ENCODE measurements around the gene CFAP410.
"Not testable (repeated sequence)": the region's sequence is repeated elsewhere in the genome, so short reads cannot be mapped to it uniquely, and the experiment has no call there.

CFAP410 gene

DNA sequence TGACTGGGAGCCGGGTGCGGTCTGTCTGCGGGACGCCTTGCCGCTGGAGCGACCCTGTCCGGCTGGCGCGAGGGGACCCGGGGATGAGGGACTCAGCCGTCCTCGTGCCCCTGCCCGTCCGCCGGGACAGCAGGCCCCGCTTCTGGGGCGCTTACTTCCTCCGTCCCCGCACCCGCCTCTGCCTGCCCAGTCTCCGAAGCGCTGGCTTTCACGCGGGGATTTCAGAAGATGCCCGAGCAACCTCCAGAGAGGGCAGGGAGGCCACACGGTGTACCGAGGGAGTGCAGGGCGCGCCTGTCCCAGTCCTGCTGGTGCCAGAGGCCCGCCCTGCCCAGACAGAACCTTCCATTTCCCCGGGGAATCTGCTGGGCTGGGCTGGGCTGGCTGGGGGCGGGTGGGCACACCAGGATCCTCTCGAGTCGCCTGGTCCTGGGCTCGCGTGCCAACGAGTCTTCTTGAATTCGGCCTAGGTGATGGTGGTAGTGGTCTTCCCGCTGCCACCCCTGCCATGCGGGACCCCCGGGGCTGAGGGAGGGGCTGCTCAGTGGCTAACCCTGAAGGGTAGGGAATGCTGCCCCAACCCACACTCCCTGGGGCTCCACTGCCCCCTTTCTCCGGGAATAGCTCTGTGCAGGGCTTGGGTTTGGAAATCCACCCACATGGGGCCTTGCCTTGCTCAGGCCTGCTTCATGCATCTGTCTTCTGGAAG lies 11.7 kb upstream of the CFAP410 start:
- no peak for DNase-seq

DNA sequence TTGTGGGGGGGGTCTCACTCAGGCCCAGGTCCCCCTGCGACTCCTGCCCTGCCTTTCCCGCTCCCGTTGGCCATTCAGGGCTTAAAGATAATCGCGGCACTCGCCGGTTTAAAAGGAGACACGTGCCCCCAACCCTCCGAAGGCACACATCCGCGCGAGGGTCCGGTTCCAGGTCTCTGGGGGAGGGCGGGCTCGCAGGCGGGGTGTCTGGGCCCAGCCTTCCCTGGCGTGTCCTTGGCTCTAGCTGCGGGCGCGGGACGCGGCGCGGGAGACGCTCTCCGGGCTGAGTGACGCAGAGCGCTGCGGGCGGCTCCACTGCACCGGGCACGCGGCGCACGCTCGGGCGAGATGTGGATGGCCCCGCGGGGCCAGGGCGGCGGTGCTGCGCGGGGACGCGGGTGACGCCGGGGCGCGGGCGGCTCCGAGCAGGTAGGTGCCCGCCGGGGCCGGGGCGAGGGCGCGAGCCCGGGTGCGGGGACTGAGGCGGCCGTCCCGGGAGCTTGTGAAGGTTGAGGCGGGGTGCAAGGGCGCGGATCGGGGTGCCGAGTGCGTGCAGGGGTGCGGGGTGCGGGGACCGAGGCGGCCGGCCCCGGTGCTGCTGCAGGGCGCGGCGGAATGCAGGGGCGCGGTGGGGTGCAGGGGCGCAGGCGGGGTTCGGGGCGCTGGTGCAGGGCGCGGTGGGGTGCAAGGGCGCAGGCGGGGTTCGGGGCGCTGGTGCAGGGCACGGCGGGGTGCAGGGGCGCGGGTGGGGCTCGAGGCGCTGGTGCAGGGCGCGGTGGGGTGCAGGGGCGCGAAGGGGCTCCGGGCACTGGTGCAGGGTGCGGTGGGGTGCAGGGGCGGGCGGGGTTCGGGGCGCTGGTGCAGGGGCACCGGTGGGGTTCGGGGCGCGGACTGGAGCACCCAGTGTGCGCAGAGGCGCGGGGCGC lies 10.9 kb upstream of the CFAP410 start:
- DNase-seq, result no peak

DNA sequence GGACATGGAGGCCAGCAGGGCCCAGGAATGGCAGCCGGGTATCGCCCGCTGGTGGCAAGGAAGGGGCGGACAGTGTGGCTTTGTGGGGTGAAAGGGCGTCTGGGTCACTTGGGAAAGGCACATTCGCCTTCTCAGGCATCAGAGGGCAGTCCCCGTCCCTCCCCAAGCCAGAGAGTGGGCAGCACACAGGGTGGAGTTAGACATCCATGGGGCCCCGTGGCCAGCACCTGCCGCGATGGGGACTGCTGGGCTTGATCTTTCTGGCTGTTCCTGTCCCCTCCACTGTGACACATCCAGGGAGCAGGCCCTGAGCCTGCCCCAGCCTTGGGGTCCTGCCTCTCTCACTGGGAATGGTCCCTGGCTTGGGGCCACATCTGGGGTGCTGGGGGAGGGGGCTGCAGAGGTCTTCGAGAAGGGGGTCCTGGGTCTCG lies 10.2 kb upstream of the CFAP410 start:
- DNase-seq, result no peak

DNA sequence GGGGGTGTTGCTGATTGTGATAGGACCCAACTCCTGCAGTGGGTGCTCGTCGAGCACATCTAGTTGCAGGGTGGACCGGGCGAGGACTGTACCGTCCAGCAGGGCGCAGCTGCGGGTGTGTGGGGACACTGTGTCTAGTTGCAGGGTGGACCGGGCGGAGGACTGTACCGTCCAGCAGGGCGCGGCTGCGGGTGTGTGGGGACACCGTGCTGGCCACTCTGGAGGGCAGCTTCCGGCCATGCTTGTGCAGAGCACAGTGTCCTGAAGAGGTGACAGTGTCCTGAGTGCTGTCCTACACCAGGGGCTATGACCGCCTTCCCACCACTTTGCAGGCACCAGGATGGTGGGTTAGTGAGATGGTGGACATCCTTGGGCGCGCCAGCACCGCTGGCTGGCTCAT lies 9.7 kb upstream of the CFAP410 start:
- DNase-seq, result no peak

DNA sequence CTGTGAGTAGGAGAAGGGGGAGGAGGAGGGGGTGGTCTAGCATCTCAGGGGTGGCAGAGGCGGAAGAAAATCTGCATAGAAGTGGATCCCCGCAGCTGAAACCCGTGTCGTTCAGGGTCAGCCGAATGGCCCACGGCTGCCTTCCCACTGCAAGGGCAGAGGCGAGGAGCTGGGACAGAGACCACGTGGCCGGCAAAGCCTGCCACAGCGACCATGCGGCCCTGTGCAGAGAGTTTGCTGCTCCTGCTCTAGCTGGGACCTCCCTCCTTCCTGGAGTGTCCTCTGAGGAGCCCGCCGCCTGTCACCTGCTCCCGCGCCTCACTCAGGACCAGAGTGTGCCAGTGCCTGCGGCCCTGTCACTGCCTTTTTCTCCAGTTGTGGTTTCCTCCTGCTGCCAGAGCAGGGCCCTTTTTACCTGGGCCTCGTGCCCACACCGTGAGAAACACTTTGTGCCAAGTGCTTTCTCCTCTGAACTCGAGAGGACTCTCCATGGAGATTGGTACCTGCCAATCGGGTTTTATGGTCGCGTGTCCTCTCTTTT lies 8.8 kb upstream of the CFAP410 start:
- DNase-seq, result no peak

DNA sequence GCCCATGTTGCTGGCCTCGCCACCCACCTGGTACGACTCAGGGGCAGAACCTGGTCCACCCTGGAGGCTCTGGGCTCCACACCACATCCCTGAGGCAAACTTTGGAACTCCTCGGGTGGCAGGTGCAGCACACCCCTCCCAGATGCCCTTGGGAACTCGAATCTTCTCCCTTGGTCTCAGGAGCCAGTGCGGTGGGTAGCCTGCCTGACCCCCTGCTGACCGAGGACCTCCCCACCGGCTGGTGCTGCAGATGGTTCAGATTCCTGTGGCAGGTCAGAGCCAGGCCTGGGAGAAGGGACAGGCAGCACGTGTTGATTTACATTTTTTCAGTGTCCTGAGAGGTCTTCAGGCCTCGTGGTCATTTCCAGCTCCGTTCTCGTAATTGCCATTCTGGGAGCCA lies 6.3 kb upstream of the CFAP410 start:
- no peak for DNase-seq

DNA sequence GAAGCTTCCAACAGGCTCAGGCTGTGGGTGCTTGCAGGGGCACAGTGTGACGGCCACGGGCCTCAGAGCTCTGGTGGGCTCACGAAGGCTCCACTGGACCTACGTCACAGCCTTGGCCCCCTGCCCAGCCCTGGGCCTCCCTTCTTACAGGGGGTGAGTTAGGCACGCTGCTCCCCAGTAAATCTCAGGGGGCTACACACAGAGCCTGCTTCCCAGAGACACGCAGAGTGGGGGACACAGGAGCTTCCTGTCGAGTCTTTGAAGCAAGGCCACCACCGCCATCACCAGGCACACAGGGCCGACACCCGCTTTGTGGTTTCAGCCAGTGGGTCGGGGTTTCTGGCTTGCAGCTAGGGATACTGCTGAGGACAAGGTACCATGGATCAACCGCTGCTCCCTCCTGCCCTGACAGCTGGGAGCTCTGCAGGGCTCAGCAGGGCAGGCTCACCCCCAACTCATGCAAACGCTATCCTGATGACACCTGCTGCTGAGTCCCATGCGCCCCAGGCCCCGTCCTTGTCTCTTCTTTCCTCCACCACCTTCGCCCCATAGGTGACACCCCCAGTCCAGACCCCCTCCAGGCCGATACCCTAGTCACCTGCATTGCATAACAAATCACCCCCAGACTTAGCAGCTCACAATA lies 5.5 kb upstream of the CFAP410 start:
- DNase-seq, result no peak

DNA sequence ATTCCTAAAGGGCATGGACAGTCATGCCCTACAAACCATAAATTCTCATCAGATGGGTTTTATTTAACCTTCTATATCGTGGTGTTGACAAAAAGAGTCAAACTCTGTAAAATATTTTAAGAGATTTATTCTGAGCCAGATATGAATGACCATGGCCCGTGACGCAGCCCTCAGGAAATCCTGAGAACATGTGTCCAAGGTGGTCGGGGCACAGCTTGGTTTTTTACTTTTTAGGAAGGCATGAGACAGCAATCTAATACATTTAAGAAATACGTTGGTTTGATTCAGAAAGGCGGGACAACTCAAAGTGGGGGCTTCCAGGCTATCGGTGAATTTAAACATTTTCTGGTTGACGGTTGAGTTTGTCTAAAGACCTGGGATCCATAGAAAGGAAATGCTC lies 3.8 kb upstream of the CFAP410 start:
- not testable (repeated sequence) for DNase-seq

DNA sequence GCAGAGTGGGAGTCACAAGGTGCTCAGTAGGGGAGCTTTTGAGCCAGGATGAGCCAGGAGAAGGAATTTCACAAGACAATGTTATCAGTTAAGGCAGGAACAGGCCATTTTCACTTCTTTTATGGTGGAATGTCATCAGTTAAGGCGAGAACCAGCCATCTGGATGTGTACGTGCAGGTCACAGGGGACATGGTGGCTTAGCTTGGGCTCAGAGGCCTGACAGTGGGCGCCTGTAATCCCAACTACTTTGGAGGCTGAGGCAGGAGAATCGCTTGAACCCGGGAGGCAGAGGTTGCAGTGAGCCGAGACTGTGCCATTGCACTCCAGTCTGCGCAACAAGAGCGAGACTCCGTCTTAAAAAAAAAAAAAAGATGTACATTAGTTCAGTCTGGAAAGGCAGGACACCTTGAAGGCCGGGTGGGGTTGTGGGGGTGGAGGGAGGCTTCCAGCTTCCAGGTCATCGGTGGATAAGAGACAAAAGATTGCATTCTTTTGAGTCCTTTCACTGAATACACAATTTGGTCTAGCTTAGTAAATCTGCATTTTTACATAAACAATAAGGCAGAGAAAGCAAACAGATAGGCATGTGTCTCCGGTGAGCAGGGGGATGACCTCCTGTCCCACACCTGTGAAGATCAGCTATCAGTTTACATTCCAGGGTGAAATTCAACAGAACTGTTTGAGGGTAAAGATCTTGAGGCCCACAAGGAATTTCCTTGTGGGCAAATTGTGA lies 2.7 kb upstream of the CFAP410 start:
- DNase-seq, result not testable (repeated sequence)

DNA sequence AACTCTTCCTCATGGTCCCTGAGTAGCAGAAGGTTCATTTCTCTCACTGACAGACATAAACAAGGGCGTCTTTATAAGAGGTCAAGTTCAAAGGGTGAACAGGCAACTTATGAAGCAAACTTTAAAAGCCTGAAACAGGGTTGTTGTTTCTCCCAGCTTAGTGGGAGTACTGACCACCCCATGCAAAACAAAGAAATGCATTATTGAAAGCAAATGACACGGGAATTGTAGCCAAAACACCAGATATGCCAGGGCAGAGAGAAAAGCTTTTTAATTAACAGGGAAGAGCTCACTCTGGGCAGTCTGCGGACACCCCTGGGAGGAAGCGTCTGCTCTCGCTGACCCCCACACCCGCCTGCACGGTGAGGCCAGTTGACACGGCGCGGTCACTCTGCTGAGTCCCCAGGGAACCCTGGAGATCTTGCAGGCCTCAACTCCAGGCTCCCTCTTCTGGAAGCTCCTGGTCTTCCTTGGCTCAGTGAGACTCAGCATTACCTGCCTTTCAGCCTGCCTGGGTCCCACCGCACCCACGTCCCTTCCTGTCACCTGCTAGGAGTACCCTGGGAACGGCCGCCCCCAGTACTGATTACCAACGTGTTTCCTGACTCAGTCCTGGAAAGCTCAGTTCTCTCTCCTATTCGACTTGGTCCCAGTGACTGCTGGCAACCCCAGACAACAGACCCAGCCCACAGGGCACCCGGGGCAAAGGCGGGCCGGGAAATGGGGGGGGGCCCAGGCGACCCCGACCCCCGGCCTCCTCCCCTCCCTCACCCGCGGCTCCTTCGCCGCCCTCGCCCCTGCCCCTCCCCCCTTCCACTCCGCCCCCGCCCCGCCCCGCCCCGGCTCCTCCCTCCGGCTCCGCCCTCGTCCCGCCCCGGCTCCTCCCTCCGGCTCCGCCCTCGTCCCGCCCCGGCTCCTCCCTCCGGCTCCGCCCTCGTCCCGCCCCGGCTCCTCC lies 972 bp downstream of the CFAP410 start:
- no peak for DNase-seq

DNA sequence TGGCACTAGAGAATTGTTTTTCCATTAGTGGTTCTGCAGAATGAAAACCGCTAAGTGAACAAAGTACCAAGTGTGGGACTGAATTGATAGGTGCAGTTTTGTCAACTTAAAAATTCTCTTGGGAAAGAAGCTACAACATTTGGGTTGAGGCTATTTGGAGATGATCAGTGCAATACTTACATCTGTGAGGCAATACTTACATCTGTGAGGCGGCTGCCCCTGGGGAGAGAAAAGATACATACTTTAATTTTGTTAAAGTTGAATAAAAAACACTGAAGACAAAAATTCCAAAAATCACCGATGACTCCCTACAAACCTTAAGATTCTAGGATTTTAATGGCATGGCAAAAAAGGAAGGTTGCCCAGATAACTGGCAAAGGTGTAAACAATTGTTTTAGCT lies 1.7 kb downstream of the CFAP410 start:
- DNase-seq, result no peak

DNA sequence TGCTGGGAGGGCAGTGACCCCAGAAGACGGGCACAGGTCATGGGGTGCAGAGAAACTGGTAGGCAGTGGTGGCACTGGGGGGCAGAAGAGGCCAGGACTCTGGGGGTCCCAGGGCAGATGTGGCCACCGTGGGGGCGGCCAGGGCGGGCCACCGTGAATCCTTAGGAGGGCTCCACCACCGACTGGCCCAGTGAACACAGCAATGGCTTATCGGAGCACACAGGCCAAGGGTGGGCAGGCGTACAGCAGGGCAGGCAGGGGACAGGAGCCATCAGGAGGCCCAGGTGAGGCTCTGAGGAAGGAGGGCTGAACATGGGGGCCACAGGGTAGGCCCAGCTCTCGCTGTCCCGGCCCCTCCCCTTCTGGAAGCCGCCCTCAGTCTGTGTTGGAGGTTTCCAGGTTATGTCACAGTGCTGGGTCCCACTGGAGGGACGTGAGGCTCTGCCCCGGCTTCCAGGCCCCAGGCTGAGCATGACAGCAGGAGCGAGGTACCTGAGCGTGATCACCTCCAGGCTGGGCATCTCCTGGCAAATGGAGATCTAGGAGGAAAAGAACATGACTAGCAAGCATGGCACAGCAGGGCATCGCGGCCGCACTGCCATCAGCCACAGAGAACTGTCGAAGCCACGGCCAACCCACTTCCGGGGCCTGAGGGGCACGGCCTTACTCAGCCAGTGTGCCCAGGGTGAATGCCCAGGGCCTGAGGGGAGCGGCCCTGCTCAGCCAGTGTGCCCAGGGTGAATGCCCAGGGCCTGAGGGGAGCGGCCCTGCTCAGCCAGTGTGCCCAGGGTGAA lies 3.7 kb downstream of the CFAP410 start:
- no peak for DNase-seq

DNA sequence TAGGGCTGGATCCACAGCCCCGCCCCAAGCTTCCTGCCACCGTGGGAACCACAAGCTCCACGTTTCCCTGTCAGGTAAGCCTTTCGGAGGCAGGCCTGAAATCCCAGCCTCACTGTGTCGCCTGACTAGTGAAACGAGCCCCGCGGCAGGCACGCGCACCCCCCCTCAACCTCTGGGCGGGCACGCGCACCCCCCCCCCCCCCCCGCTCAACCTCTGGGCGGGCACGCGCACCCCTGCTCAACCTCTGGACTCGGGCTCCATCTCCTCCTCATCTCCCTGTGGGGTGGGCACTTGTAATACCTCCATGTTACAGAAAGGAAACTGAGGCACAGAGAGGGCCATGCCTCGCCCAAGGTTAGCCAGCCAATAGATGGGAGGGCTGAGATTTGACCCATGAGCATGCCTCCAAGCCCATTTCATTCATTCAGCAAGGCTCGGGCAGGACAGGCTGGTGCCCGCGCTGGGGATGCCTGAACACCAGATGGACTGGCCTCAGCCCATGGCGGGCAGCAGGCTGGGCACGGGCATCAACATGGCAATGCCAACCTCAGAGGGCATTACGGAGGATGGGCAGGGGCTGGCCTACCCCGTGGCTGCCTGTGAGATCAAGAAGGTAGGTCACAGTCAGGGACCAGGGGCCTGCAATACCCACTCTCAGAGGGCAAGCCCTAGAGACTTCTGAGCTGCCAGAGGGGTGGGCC lies 4.7 kb downstream of the CFAP410 start:
- no peak for DNase-seq

DNA sequence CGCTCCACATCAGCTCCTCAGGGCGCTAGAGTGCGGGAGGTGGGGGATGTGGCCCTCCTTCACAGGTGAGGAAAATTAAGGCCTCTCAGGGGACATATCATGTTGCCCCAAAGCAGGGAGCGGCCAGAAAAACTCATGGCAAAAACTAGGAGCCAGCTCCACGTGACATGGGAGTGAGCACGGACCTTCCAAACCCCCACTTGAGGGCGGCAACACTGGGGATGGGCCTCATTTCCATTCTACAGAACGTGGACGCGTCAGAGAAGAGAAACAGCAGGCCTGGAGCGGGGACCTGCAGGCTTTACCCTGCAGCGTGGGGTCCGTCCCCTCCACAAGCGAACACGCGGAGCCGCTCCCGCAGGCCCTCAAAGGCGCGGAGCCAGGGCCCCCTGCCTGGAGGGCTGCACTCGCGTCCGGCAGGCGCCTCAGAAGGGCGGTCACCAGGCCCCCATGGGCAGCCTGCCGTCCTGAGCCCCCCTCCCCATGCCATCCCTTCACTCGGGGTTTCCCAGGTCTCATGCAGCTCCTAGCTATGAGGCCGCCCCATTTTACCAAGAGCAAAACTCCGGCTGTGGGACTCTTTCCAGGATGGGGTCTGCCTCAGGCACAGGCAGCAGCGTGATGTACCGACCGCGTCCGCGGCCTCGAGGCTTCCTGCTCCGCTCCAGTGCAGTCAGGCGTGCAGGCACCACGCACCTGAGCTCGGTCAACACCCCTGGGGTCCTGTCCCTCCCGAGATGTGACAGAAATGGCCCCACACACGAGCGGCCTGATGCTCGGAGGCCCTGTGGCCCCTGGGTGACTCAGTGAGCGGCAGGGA lies 5.5 kb downstream of the CFAP410 start:
- DNase-seq, result no peak

DNA sequence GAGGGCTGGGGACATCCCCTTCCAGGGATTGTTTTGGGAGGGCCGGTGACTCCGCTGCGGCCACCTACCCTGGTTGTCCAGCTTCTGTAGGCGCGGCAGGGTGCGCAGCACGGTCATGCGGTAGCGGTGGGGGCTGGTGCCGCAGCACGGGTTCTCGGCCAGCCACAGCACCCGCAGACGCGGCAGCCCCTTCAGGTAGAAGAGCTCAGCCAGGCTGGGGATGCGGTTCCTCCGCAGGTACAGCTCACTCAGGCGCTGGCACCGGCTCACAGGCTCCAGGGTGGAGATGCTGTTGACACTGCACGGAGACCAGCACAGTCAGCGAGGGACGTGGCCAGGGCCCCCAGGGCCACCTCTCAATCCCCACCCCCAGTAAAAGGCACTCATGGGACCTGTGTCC lies 6.2 kb downstream of the CFAP410 start:
- no peak for DNase-seq

DNA sequence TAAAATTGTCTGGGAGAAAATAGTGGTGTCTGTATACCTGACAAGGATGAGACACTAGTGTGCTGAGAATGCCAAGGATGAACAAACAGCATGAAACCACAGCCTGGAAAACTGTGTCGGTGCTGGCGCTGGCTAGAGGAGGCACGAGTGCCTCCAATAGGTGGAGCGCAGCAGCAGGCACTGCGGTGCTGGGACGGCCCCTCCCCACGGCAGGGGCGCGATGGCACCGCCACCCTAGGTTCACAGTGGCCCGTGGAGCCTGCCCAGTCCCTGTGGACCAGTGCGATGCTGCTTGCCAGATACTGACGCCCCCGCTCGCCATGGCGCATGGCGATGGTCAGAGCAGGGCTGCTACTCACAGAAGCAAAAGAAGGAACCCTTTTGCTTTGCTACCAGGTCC lies 6.8 kb downstream of the CFAP410 start:
- no peak for DNase-seq

DNA sequence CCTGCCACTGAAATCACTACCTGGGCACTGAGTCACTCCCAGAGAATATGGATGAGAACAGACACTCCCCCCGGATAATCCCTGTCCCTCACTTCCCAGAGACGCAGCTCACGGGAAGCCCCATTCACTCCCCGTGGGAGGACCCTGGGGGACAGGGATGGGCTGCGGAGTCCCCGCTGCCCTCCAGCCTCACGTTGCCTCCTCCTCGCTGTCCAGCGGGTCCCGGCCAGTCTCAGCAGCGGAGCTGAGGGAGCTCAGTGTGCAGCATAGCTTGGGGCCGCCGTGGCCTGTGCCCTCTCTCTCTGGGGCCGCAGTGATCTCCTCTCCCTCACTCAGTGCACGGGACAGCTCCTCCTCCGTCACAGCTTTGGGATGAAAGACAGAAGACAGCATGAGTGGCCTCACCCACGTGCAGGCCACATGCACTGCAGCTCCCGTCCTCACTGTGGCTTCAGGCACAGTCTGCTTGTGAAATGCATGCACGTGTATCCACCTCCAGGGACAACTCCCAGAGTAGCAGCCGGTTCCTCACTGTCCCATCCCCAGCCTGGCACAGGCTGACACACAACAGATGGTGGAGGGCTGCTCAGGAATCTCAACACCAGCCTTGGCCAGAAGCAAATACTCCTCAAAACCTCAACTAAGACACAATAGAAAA lies 7.4 kb downstream of the CFAP410 start:
- DNase-seq, result no peak

DNA sequence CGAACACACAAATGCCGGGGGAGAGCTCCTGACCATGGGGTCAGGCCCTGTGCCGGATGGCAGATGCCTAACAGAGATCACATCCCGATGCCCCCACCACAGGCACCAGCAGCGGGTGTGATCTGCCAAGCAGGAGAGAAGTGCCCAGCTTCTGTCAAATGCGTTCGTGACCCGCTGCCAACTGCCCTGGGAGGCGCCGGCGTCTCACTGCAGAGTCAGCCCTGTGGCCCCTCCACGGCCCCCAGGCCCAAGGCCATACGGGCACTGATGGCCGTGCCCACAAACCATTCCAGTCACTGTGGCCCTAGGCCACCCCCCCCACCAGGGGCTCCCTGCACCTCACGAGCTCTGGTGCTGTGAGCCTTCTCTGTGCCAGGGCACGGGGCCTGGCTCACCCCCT lies 8.0 kb downstream of the CFAP410 start:
- no peak for DNase-seq

DNA sequence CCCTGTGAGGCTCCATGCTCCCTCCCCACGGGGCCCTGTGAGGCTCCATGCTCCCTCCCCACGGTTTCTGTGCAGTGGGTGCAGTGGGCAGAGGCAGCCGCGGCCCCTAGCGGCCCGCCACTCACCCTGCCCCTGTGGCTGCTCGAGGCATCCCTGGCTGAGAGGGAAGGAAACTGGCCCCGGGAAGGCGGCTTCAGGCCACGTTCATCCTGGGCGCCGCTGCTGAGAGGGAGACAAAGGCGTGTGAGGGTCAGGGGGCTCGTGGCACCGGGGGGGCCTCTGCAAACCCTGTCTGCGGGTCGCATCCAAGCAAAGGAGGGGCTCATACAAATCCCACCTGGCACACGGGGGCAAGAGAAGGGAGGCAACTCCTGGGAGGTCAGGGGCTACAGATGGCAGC lies 8.5 kb downstream of the CFAP410 start:
- DNase-seq, result no peak
